ENCODE data around the gene MBD5. TPM values are rescaled to one million over a fixed set of nuclear protein-coding genes. Genes with fewer than 3 reads are reported as not detected.

MBD5 gene
- polyA plus RNA-seq, 1 donor (not counting 4 experiments of a cell fraction or from before 2014, with no cell fraction given) = 20.1 TPM

- no peak for DNase-seq (ENCODE audit: low read depth, low spot score)
- dilution Hi-C loops (cut with MboI; ENCODE audit: extremely low pct_ligation_motif_present, low sequenced_read_pairs) = no loop called here
- H3K9ac ChIP-seq (ENCODE audit: control insufficient read depth, extremely low read depth, insufficient read depth, low read length) = no peak overlapping the region
- H3K9me1 ChIP-seq (ENCODE audit: control insufficient read depth, extremely low read depth, insufficient read depth, low read length) = no peaks in the 10 kb centered on the region
- H3K4me3 ChIP-seq (ENCODE audit: control insufficient read depth in 2 of 3, extremely low read depth in 1 of 3, insufficient read depth in 2 of 3, low read depth in 1 of 3, low read length in 3 of 3) = no peak overlapping the region
- TF ChIP-seq EZH2 (IDR thresholded peaks at IDR 0.05; ENCODE audit: low read length) (no peak), CTCF (optimal IDR thresholded peaks at IDR 0.05 in 1 of 3, IDR thresholded peaks at IDR 0.05 in 1 of 3, conservative IDR thresholded peaks at IDR 0.05 in 1 of 3; ENCODE audit: extremely low read depth in 1 of 3, insufficient read depth in 2 of 3, low read length in 3 of 3) (no peak)
- H3K9me3 ChIP-seq (ENCODE audit: control insufficient read depth, low read depth, low read length) = no peaks in the 10 kb centered on the region
- H3K27ac ChIP-seq (ENCODE audit: control insufficient read depth, insufficient read depth, low read length) = no peak overlapping the region
- H3K4me2 ChIP-seq (ENCODE audit: control insufficient read depth, extremely low read depth, insufficient read depth, low read depth, low read length) = no peak overlapping the region
- H4K20me1 ChIP-seq (ENCODE audit: control insufficient read depth, extremely low read depth, insufficient read depth, low read length) = no peaks in the 10 kb centered on the region
- H2AFZ ChIP-seq (ENCODE audit: control insufficient read depth, low read length) = no peak overlapping the region
- H3K79me2 ChIP-seq (ENCODE audit: control insufficient read depth, insufficient read depth, low read length) = no peaks in the 10 kb centered on the region
- no peaks in the 10 kb centered on the region for H3K4me1 ChIP-seq (ENCODE audit: control insufficient read depth, extremely low read depth, insufficient read depth, low read length)
- no peak for FAIRE-seq
- no peaks in the 10 kb centered on the region for H3K36me3 ChIP-seq (ENCODE audit: control insufficient read depth in 2 of 2, extremely low read depth in 1 of 2, insufficient read depth in 2 of 2, low read length in 2 of 2)
- no peaks in the 10 kb centered on the region for H3K27me3 ChIP-seq (ENCODE audit: control insufficient read depth, extremely low read depth, insufficient read depth, low read length)
Observed at GRCh38 chr2:148106331-148106730, 85.4 kb downstream of the MBD5 start.

GRCh38 chr2:148108385-148108784 is 87.5 kb downstream of the MBD5 start:
- Histone ChIP-seq H3K27me3 (ENCODE audit: control insufficient read depth, extremely low read depth, insufficient read depth, low read length) (no peaks in the 10 kb centered on the region), H3K4me1 (ENCODE audit: control insufficient read depth, extremely low read depth, insufficient read depth, low read length) (no peaks in the 10 kb centered on the region), H3K9ac (ENCODE audit: control insufficient read depth, extremely low read depth, insufficient read depth, low read length) (no peak overlapping the region), H3K79me2 (ENCODE audit: control insufficient read depth, insufficient read depth, low read length) (no peaks in the 10 kb centered on the region), H3K9me3 (ENCODE audit: control insufficient read depth, low read depth, low read length) (no peaks in the 10 kb centered on the region), H3K4me3 (ENCODE audit: control insufficient read depth in 2 of 3, extremely low read depth in 1 of 3, insufficient read depth in 2 of 3, low read depth in 1 of 3, low read length in 3 of 3) (no peak overlapping the region), H3K4me2 (ENCODE audit: control insufficient read depth, extremely low read depth, insufficient read depth, low read depth, low read length) (no peak overlapping the region), H4K20me1 (ENCODE audit: control insufficient read depth, extremely low read depth, insufficient read depth, low read length) (no peaks in the 10 kb centered on the region), H2AFZ (ENCODE audit: control insufficient read depth, low read length) (no peak overlapping the region), H3K9me1 (ENCODE audit: control insufficient read depth, extremely low read depth, insufficient read depth, low read length) (no peaks in the 10 kb centered on the region), H3K36me3 (ENCODE audit: control insufficient read depth in 2 of 2, extremely low read depth in 1 of 2, insufficient read depth in 2 of 2, low read length in 2 of 2) (no peaks in the 10 kb centered on the region), H3K27ac (ENCODE audit: control insufficient read depth, insufficient read depth, low read length) (no peak overlapping the region)
- TF ChIP-seq EZH2 (IDR thresholded peaks at IDR 0.05; ENCODE audit: low read length) (no peak), CTCF (optimal IDR thresholded peaks at IDR 0.05 in 1 of 3, IDR thresholded peaks at IDR 0.05 in 1 of 3, conservative IDR thresholded peaks at IDR 0.05 in 1 of 3; ENCODE audit: extremely low read depth in 1 of 3, insufficient read depth in 2 of 3, low read length in 3 of 3) (no peak)
- FAIRE-seq = no peak
- dilution Hi-C loops (cut with MboI; ENCODE audit: extremely low pct_ligation_motif_present, low sequenced_read_pairs) = no loop called here
- DNase-seq (ENCODE audit: low read depth, low spot score) = no peak
